Activated CD4-positive, alpha-beta memory T cell treated with anti-CD3 and anti-CD28 coated beads, Interleukin-2, amount 10 ng/mL, durations not matched to agents 7 days and 5 days (primary cell): ENCODE data around the gene CFAP97. TPM values are rescaled to one million over a fixed set of nuclear protein-coding genes. Genes with fewer than 3 reads are reported as not detected.
A peak's percentile ranks its signal among the peaks of the same experiment; 100 is the strongest.
"Not testable (repeated sequence)": the region's sequence is repeated elsewhere in the genome, so short reads cannot be mapped to it uniquely, and the experiment has no call there.

Experiments
- CTCF ChIA-PET: fragments of 350-600 bp; sonication (Branson Sonifier 250); formaldehyde crosslinking; loops from one replicate; lab custom pipeline; 2021; ENCODE audit warnings: antibody characterized with exemption, inconsistent platforms; lab: Charles Lee
- POLR2A ChIA-PET: fragments of 350-600 bp; sonication (Branson Sonifier 250); formaldehyde crosslinking; loops from one replicate; lab custom pipeline; 2021; ENCODE audit warnings: antibody characterized with exemption; lab: Charles Lee
- DNase-seq: peaks from one replicate; pipeline ENCODE4 v3.0.0-alpha.2; 2020
- H3K27ac Mint-ChIP-seq: one replicate; pipeline ENCODE4 v1.8.0; 2021; ENCODE audit warnings: mild to moderate bottlenecking, mixed read lengths
- H3K27me3 Mint-ChIP-seq: one replicate; pipeline ENCODE4 v1.8.0; 2021; ENCODE audit warnings: mixed read lengths
- H3K36me3 Mint-ChIP-seq: one replicate; pipeline ENCODE4 v1.8.0; 2021; ENCODE audit warnings: low read depth, mixed read lengths
- H3K4me1 Mint-ChIP-seq: one replicate; pipeline ENCODE4 v1.8.0; 2021; ENCODE audit warnings: mixed read lengths
- H3K4me3 Mint-ChIP-seq: one replicate; pipeline ENCODE4 v1.8.0; 2021; ENCODE audit warnings: mild to moderate bottlenecking, mixed read lengths
- H3K9me3 Mint-ChIP-seq: one replicate; pipeline ENCODE4 v1.8.0; 2021; ENCODE audit warnings: mixed read lengths
- total RNA-seq, 2 experiments: library from RNA; stranded (reverse); gene quantifications; one replicate each; pipeline ENCODE4 v1.2.3, GENCODE V29; 2021

CFAP97 gene
- total RNA-seq = 10 to 100 TPM; 31.9 to 32.1 TPM

DNA sequence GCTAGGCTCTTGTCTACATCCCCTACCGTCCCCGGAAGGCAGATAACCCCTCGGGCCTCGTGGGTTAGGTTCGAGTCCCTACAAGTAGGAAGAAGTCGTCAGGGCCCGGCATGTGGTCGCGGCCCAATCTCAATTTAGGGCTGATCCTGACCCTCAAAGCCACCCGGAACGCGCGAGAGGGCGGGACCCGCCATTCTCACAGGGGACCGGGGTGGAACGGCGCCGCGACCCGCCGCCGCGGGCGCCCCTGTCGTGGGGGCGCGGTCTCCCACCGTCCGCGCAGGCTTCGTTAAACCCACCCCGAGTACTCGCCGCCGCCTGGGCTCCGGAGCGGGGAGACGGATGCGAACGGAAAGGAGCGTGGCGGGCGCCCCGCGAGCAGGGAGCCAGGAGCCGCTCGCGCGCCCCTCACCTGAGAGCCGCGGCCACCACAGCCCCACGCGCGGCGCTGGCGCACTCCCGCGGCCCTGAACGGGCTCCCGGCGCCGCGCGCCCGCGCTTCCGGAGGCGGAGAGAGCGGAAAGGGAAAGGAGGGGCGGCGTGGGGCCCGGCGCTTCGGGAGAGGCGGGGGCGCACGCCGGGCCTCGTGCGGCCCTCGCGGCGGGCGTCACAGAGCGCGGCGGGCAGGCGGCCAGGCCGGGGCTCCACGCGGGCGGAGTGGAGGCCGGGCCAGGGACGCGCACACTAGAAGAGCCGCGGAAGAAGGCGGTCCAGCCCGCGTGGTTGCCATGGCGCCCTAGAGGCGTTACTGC is at the start of gene CFAP97:
CFAP97 (minus strand) TSS at position 515 of the 752 bp plus-strand sequence. CDS start 12,804 bp downstream, outside the sequence.
- Mint-ChIP-seq H3K27me3 (no peaks in the 10 kb centered on the region), H3K4me3 (peak within 1 kb of the TSS; percentile 91), H3K27ac (peak within 1 kb of the TSS; percentile 96), H3K4me1 (peaks cover 52% of the 10 kb centered on the region), H3K9me3 (no peaks in the 10 kb centered on the region), H3K36me3 (peaks cover 12% of the 10 kb centered on the region)
- ChIA-PET POLR2A (interaction anchor here (0.8 to 1.6 kb wide), 5 partner anchors 19 to 470 kb away, joined by 3 to 6 read pairs (median 3); partner anchors contain the start of genes ANKRD37, CENPU and LRP2BP), CTCF (interaction anchor here (3.1 kb wide), 1 partner anchor 20 kb away, joined by 13 read pairs; no protein-coding TSS in a partner anchor)
- peak; percentile 76 for DNase-seq

DNA sequence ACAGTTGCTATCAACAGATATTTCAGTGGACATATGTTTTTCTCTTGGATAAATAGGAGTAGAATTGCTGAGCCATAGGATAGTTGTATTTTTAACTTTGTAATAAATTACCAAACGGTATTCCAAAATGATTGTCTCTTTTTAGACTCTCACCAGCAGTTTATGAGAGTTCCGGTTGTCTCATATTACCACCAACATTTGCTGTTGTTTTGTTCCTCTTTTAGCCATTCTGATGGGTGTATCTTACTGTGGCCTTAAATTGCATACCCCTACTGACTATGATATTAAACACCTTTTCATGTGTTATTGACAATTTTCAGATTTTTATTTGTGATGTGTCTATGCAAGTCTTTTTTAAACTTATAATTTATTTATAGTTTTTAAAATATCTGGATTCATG is 45.3 kb upstream of the CFAP97 start:
- Mint-ChIP-seq H3K27ac (no peak overlapping the region), H3K36me3 (peaks cover 16% of the 10 kb centered on the region), H3K4me3 (no peak overlapping the region), H3K9me3 (no peaks in the 10 kb centered on the region), H3K27me3 (no peaks in the 10 kb centered on the region), H3K4me1 (peaks cover 16% of the 10 kb centered on the region)
- ChIA-PET CTCF (no interaction called here), POLR2A (no interaction called here)
- DNase-seq = no peak

DNA sequence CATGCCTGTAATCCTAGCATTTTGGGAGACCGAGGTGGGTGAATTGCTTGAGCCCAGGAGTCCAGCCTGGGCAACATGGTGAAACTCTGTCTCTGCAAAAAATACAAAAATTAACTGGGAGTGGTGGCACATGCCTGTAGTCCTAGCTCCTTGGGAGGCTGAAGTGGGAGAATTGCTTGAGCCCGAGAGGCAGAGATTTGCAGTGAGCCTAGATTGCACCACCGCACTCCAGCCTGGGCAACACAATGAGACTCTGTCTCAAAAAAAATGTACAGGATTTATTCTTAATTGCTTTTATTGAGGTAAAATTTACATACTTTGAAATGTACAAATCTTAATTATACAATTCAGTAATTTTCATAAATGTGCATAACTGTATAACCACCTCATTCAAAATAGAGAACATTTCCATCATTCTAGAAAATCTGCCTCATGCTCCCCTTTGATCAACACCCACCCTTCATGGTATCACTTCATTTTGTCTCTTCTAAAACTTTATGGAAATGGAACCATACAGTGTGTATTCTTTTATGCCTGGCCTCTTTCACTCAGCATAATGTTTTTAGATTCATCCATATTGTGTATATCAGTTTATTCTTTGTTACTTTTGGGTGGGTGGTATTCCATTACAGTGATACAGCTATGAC is 44.7 kb upstream of the CFAP97 start:
- ChIA-PET POLR2A (no interaction called here), CTCF (no interaction called here)
- Mint-ChIP-seq H3K4me1 (peaks cover 12% of the 10 kb centered on the region), H3K9me3 (no peaks in the 10 kb centered on the region), H3K27me3 (no peaks in the 10 kb centered on the region), H3K4me3 (no peak overlapping the region), H3K36me3 (peaks cover 16% of the 10 kb centered on the region), H3K27ac (no peak overlapping the region)
- DNase-seq = no peak

DNA sequence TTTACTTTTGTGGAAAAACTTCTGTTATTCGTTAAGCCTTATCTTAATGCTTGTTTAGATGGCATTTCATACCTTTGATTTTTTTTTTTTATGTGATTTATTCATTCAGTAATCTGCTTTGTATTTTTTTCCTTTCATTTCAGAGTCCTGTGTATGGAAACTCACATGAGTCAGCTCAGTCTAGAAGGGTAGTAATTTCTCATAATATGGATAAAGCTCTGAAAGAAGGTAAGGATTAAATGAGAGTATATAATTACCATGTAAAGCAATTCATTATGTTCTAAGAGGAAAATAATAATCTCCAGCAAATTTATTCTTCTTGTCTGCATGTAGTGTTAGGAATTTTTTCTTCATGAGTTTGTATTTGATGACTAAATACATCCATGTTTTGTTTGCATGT is 43.4 kb upstream of the CFAP97 start:
- Mint-ChIP-seq H3K36me3 (peaks cover 16% of the 10 kb centered on the region), H3K4me3 (no peak overlapping the region), H3K27me3 (no peaks in the 10 kb centered on the region), H3K4me1 (peaks cover 11% of the 10 kb centered on the region), H3K9me3 (no peaks in the 10 kb centered on the region), H3K27ac (no peak overlapping the region)
- DNase-seq = no peak
- POLR2A ChIA-PET = no interaction called here
- CTCF ChIA-PET = interaction anchor here (1.2 kb wide), 1 partner anchor 20 kb away, joined by 6 read pairs; no protein-coding TSS in a partner anchor

DNA sequence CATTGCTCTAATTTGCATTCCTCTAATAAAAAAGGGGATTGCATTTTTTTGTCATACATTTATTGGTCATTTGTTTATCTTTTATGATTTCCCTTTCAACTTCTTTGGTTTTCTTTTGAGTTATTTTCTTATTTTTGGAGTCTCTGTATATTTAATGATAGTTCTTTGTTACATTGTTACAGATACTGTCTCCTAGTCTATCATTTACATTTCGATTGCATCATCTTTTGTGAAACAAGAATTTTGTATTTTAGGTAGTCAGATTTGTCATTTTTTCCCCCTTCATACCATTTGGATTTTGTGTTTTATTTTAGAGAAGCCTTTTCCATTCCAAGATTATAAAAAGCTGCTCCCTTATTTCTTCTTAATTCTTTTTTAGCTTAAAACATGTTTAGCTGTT is 42.7 kb upstream of the CFAP97 start:
- no peaks in the 10 kb centered on the region for H3K9me3 Mint-ChIP-seq
- CTCF ChIA-PET = no interaction called here
- H3K4me1 Mint-ChIP-seq = peaks cover 6% of the 10 kb centered on the region
- H3K27ac Mint-ChIP-seq = no peak overlapping the region
- no peak overlapping the region for H3K4me3 Mint-ChIP-seq
- POLR2A ChIA-PET = no interaction called here
- no peak for DNase-seq
- no peaks in the 10 kb centered on the region for H3K27me3 Mint-ChIP-seq
- peaks cover 14% of the 10 kb centered on the region for H3K36me3 Mint-ChIP-seq

DNA sequence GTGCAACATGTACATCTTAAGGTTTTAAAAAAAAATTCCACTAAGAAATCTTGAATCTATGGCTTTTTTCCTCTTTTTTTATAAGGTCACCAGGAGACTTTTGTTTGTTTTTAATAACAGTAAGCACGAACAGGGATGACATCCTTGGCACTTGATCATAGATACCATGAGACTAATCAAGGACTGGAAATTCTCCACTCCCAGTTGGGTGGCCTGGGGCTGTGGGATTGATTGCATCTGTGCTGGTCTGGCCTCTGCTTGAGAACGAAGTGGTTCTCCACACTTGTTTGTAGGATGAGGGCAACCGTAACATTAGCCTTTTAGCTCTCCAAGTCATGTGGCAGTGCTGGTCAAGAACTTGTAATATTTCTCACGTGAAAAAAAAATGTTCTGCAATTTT is 41.0 kb upstream of the CFAP97 start:
- no peak for DNase-seq
- no peak overlapping the region for H3K4me3 Mint-ChIP-seq
- no peaks in the 10 kb centered on the region for H3K4me1 Mint-ChIP-seq
- no peaks in the 10 kb centered on the region for H3K27me3 Mint-ChIP-seq
- peaks cover 10% of the 10 kb centered on the region for H3K36me3 Mint-ChIP-seq
- ChIA-PET CTCF (no interaction called here), POLR2A (no interaction called here)
- no peak overlapping the region for H3K27ac Mint-ChIP-seq
- no peaks in the 10 kb centered on the region for H3K9me3 Mint-ChIP-seq

DNA sequence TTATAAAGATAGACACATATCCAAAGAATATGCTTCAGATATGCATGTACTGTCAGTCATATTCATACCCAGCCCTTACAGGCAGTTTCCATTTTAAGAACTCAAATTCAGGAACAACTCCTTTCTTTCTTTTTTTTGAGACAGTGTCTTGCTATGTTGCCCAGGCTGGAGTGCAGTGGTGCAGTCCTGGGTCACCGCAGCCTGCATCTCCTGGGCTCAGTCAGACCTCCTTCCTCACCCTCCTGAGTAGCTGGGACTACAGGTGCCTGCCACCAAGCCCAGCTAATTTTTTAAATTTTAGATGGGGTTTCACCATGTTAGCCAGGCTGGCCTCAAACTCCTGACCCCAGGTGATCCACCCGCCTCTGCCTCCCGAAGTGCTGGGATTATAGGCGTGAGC is 40.1 kb upstream of the CFAP97 start:
- no peak for DNase-seq
- Mint-ChIP-seq H3K27ac (no peak overlapping the region), H3K4me3 (no peak overlapping the region), H3K36me3 (peaks cover 7% of the 10 kb centered on the region), H3K4me1 (no peaks in the 10 kb centered on the region), H3K27me3 (no peaks in the 10 kb centered on the region), H3K9me3 (no peaks in the 10 kb centered on the region)
- POLR2A ChIA-PET = no interaction called here
- CTCF ChIA-PET = no interaction called here

DNA sequence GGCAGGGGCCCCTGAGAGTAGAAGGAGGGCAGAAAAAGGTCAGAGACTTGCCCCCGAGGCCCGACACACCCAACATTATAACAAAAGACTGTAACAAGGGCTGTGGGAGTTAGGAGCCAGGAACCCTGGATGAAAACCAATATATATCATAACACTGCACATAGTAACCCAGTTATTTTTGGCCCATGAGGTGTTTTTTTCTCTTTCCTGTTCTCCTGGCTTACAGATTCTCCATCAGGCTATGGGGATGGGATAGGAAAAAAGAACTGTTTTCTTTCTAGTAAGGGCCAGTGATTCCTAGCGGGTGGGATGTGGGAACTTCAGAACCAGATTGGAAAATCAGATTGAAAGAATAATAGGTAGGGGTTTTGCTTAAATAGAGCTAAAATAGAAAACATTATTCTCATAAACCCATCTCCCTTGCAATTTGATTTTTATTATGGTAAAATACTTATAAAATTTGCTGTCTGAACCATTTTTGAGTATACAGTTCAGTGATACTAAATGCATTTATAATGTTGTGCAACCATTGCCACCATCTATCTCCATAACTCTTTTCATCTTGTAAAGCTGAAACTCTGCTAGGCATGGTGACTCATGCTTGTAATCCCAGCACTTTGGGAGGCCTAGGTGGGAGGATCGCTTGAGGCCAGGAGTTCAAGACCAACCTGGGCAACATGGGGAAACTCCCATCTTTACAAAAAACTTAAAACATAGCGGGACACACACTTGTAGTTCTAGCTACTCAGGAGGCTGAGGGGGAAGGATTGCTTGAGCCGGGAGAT is 39.1 kb upstream of the CFAP97 start:
- DNase-seq = no peak
- Mint-ChIP-seq H3K4me1 (peaks cover 7% of the 10 kb centered on the region), H3K9me3 (no peaks in the 10 kb centered on the region), H3K4me3 (no peak overlapping the region), H3K36me3 (peaks cover 8% of the 10 kb centered on the region), H3K27me3 (no peaks in the 10 kb centered on the region), H3K27ac (no peak overlapping the region)
- CTCF ChIA-PET = interaction anchor here (1.1 kb wide), 1 partner anchor 59 kb away, joined by 3 read pairs; no protein-coding TSS in a partner anchor
- POLR2A ChIA-PET = no interaction called here

DNA sequence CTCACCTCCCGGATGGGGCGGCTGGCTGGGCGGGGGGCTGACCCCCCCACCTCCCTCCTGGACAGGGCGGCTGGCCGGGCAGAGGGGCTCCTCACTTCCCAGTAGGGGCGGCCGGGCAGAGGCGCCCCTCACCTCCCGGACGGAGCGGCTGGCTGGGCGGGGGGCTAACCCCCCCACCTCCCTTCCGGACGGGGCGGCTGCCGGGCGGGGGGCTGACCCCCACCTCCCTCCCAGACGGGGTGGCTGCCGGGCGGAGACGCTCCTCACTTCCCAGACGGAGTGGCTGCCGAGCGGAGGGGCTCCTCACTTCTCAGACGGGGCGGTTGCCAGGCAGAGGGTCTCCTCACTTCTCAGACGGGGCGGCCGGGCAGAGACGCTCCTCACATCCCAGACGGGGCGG is 36.7 kb upstream of the CFAP97 start:
- CTCF ChIA-PET, POLR2A ChIA-PET, H3K4me1 Mint-ChIP-seq, H3K36me3 Mint-ChIP-seq, H3K4me3 Mint-ChIP-seq, H3K9me3 Mint-ChIP-seq, DNase-seq, H3K27ac Mint-ChIP-seq, H3K27me3 Mint-ChIP-seq: not testable (repeated sequence)

DNA sequence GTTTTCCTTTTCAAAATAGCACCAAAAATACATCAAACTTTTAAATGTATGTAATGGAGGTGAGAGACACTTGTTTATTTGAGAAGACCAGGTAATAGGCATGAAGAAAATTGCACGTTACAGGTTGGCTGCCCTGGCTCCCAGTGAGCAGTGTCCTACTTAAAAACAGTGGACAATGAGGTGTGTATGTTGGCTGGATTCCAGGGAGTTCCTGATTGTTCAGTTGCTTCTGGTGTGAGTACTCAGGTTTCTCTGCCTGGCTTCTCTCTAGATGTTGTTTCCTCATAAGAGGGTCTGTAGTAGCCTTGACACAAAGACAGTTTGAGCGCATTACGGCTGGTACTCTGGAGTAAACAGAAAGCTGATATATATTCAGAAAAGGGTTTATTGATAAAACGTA is 35.0 kb upstream of the CFAP97 start:
- POLR2A ChIA-PET = no interaction called here
- Mint-ChIP-seq H3K27me3 (no peaks in the 10 kb centered on the region), H3K4me3 (no peak overlapping the region), H3K36me3 (peaks cover 4% of the 10 kb centered on the region), H3K4me1 (peaks cover 10% of the 10 kb centered on the region), H3K27ac (no peak overlapping the region), H3K9me3 (no peaks in the 10 kb centered on the region)
- no peak for DNase-seq
- CTCF ChIA-PET = no interaction called here

DNA sequence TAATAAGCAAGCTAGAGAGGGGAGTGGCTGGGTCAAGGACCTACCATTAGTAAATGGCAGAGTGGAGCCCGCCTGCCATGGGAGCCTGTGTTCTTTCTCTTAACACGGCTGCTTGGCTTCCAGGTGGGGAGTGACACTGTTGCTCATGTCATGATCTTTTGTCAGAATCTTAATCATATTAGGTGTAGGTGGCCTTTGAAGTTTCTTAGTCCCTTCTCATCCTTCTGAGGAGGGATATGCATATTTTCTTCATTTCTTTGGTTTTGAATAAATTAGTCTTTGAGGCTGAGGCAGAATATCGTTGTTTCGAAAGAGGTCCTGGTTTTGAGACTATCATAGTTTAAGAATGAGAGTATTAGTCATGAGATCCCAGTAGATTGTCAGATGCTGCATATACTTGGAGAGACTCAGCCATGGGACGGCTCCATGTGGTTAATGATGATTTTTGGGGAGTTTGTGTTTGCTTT is 34.4 kb upstream of the CFAP97 start:
- Mint-ChIP-seq H3K27me3 (no peaks in the 10 kb centered on the region), H3K27ac (no peak overlapping the region), H3K9me3 (no peaks in the 10 kb centered on the region), H3K4me1 (peaks cover 10% of the 10 kb centered on the region), H3K4me3 (no peak overlapping the region), H3K36me3 (peaks cover 4% of the 10 kb centered on the region)
- CTCF ChIA-PET = no interaction called here
- POLR2A ChIA-PET = no interaction called here
- DNase-seq = no peak

DNA sequence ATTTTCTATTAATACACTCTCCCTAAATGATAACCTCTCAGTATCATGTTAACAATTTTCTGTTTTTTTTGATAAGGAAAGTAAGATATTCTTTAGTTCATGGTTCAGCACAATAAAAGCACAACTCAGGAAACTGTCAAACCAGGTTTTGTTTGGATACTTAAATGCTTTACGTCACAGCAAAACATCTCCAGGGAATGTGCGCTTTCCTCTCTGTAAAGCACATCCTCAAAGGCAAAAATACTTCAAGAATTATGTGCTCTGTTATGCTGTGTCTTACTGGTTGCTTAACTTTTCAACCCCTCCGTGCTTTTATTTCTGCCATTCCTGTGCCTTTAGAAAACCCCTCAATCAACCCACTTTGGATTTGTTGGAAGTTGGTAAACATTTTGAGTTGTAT is 33.4 kb upstream of the CFAP97 start:
- POLR2A ChIA-PET = no interaction called here
- CTCF ChIA-PET = no interaction called here
- Mint-ChIP-seq H3K9me3 (no peaks in the 10 kb centered on the region), H3K4me3 (no peak overlapping the region), H3K27me3 (no peaks in the 10 kb centered on the region), H3K27ac (no peak overlapping the region), H3K36me3 (peaks cover 9% of the 10 kb centered on the region), H3K4me1 (peaks cover 16% of the 10 kb centered on the region)
- DNase-seq = no peak
